HG02798 (cell line): ENCODE measurements around the gene MNT.
"Not testable (repeated sequence)": the region's sequence is repeated elsewhere in the genome, so short reads cannot be mapped to it uniquely, and the experiment has no call there.

Source experiments
- ATAC-seq: cut with Tn5 transposase; IDR thresholded peaks from one replicate; pipeline ENCODE4 v1.9.1; 2021; ENCODE audit warnings: mild to moderate bottlenecking; ENCODE audit not compliant: unreplicated experiment, poor library complexity

The MNT gene, protein sequence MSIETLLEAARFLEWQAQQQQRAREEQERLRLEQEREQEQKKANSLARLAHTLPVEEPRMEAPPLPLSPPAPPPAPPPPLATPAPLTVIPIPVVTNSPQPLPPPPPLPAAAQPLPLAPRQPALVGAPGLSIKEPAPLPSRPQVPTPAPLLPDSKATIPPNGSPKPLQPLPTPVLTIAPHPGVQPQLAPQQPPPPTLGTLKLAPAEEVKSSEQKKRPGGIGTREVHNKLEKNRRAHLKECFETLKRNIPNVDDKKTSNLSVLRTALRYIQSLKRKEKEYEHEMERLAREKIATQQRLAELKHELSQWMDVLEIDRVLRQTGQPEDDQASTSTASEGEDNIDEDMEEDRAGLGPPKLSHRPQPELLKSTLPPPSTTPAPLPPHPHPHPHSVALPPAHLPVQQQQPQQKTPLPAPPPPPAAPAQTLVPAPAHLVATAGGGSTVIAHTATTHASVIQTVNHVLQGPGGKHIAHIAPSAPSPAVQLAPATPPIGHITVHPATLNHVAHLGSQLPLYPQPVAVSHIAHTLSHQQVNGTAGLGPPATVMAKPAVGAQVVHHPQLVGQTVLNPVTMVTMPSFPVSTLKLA

DNA sequence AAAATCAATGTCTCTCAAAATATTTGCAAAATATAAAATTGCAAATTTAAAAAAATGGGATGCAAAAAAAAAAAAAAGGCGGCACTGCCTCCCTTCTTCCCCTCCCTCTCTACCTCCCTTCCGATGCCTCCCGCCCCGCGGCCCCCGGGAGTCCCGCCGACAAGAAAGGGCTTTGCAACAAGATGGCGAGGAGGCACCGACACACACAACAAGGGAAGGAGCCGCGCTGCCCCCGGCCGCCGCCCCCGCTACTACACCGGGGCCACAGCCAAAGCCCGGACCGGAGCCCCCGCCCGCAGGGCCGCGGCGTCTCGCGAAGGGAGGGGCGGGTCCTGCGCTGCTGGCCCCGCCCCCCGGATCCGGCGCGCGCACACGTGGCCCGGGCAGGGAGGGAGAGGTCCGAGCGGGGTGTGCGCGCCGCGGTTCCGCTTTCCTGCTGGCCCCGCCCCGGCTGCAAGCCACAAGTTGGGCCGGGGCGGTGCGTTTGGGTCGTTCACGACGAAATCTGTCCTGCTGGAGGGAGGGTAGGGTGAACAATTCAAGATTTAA is at the start of gene MNT:
MNT (minus strand) TSS at position 184 of the 549 bp plus-strand sequence. CDS start 348 bp downstream, outside the sequence.
- ATAC-seq, result peak; percentile 52

DNA sequence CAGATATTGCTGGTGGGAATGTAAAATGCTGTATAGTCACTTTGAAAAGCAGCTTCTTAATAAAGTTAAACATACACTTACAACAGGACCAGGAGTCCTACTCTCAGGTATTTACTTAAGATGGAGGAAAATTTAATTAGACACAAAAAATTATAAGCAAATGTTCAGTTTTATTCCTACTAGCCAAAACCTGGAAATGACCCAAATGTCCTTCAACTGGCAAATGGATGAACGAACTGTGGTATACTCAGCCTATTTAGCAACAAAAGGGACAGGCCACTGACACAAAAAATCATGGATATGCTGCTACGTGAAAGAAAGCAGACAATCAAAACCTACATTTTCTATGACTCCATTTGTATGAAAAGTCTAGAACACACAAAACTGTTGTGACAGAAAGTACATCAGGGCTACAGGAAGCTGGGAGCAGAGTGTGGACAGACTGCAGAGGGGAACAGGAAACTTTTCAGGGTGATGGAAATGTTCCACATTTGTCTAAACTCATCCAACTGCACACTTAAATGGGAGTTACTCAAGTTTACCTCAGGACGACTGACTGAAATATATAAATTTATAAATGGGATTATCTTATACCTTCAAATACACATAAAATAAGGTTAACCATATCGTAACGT is 49.3 kb upstream of the MNT start:
- ATAC-seq, result no peak

DNA sequence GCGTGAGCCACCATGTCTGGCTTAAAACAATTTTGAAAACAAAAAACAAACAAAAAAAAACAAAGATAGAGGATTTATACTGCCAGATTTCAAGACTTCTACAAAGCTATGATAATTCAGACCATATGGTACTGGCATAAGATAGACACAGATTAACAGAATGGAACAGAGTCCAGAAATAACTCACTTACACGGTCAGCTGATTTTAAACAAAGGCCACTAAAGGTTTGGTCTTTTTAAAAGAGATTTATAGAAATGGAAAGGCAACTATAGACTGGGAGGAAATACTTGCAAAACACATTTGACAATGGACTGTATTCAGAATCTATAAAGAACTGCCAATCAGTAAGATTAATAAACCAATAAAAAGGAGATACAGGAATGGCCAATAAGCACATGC is 48.6 kb upstream of the MNT start:
- no peak for ATAC-seq

GRCh38 chr17:2447479-2447878 is 46.6 kb upstream of the MNT start:
- ATAC-seq, result not testable (repeated sequence)

DNA sequence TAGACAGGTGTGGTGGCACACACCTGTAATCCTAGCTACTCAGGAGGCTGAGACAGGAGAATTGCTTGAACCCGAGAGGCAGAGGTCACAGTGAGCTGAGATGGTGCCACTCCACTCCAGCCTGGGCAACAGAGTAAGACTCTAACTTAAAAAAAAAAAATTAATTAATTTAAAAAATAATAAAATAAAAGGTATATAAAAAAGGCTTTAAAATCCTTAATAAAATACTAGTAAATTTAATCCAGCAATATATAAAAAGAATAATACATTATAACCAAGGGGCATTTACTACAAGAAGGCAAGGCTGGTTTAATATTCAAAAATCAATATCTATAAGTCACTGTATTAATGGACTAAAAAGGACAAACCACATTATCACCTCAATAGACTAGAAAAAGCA is 44.8 kb upstream of the MNT start:
- no peak for ATAC-seq

GRCh38 chr17:2444382-2444781 is 43.5 kb upstream of the MNT start:
- no peak for ATAC-seq

GRCh38 chr17:2442166-2442565 is 41.3 kb upstream of the MNT start:
- no peak for ATAC-seq

DNA sequence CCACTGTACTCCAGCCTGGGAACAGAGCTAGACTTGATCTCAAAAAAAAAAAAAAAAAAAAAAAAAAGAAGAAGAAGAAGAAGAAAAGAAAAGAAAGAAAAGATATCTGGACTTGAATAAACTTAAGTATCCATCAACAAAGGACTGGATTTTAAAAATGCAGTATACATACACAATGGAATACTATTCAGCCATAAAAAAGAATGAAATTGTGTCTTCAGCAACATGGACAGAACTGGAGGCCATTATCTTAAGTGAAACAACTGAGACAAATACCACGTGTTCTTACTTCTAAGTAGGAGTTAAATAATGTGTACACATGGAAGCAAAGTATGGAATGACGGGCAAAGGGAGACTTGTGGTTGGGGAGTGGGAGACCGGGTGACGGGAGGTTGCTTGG is 40.1 kb upstream of the MNT start:
- ATAC-seq, result no peak

- not testable (repeated sequence) for ATAC-seq
Observed at GRCh38 chr17:2439997-2440396, 39.1 kb upstream of the MNT start.

- ATAC-seq, result no peak
Observed at GRCh38 chr17:2438823-2439222, 38.0 kb upstream of the MNT start.

DNA sequence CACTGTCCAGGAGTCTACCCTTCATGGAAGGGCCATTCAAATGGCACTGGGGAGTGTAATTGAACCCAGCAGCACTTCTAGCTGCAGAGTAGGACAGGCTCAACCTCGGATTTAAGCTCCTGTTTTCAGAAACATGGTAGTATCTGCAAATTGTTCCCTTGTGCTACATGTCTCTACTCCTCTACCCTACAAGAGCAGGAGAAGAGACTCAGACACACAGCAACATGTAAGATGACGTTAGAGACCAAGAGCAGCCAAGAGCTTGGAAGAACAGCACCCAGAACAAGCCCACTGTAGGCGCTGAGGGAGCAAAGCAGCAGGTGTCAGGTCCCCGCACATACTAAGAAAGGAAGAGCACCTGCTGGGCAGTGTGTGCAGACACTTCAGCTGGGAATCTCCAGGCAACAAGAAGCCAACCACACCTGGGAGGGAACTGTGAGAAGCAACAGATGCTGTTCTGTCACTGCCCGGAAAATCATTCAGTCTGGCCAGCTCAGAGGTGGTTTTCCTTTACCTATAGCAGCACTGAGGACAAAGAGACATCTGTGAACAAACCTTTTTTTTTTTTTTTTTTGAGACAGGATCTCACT is 35.6 kb upstream of the MNT start:
- no peak for ATAC-seq

DNA sequence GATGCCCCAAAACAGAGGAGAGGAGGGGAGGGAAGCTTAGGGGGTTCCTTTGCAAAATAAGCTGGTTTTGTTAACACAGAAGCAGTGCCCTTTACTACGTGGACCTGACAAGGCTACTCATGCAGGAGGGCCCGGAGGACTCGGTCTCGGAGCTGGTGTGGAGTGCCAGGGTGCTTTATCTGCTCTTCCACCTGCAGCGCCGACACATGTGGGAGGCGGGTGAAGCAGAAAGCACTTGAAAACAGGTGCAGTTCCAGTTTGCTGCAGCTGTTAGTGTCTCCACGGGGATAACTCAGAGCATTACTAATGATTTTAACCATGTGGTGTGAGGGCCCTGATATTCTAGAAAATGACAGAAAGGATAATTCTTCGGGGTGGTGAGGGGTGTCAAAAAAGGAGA is 35.0 kb upstream of the MNT start:
- ATAC-seq, result no peak

DNA sequence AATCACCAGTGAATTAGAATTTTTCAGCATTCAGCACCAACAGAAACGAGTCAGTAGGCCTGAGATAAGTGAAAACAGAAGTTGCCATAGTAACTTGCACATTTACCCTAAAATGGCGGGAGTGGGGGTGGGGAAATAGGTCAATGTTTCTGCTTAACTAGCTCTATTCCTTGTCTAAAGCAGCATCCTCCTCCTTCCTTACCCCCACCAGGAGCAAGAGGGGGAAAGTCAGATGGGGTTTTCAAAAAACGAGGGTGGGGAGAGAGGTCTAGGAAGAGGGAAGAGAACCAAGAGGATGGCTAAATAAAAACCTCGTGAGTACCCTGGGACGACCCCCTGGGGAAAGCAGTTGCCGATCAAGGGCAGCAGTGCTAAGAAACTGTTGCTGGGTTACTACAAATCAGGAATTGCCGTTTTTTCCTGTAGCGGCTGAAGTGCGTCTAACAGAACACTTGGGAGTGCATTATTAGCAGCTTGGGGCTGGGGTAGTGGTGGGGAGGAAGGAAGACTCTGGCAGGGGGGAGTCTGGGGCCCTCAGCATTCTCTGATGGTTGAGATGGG is 34.4 kb upstream of the MNT start:
- ATAC-seq, result no peak

DNA sequence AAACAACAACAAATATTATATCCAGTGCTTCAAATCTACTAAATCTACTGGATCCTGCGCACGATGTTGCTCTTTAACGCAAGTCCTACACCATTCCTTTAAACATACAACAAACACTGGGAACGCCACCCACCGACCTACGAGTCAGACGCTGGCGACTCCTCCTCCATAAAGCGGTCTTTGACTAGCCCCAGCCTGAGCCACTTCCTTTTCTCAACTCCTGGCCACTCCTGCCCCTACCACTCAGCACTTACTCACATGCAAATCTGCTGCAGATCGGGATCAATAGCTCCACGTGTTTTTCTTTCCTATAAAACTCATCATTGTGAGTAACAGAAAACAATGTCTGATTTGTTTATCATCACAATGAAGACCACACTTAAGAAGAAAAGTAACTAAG is 32.8 kb upstream of the MNT start:
- ATAC-seq, result no peak

GRCh38 chr17:2427910-2428309 is 27.1 kb upstream of the MNT start:
- ATAC-seq, result no peak

DNA sequence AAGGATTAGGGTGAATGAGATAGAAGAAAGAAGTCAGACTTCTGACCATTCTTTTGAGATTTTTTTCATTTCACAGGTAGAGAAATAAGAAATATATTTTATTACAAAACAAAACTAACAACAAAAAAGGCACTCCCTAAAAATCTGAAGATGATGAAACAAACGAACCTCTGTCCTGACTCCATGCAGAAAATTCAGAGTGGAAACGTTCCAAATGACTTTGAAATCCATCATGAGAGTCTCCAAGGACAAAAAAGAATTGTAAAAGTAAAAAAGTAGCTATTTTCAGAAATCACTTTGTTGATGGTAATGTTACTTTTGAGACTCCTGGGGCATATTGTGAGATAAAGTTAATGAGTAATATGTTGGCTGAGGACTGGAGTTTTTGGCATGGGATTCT is 26.4 kb upstream of the MNT start:
- no peak for ATAC-seq

- no peak for ATAC-seq
Observed at GRCh38 chr17:2423271-2423670, 22.4 kb upstream of the MNT start.

DNA sequence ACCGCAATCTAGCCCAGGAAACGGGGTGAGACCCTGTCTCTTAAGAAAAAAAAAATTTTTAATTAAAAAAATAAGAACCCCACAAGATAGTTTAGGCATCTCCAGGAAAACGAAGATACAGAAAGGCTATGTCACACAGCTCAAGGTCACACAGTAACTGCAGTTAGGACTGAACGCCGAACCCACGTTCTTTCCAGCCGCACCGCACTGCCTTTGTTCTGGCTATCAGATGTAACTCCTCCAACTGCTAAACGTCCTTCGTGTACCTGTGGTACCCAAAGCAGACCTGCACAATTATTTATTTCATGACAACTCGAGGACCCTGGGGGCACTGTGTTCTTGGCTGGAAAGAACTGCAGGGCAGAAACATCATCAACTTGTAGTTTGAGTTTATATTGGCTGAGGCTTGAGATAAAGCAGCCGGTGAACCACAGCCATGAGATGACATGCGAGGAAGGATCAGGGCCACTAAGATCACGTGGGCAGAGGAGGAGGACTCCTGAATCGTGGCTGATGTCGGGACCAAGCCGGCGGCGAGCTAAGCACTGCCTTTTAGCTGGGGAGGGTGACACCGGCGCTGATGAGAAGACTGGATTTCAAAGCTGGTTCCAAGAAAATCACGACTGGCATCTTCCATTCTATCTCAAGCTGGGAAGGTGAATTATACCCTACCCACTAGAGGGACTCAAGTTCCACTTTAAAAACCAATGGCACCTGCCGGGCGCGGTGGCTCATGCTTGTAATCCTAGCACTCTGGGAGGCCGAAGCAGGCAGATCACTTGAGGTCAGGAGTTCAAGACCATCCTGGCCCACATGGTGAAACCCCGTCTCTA is 20.7 kb upstream of the MNT start:
- ATAC-seq, result no peak

- ATAC-seq, result no peak
Observed at GRCh38 chr17:2420176-2420575, 19.3 kb upstream of the MNT start.

GRCh38 chr17:2419486-2419885 is 18.6 kb upstream of the MNT start:
- no peak for ATAC-seq
